ENCODE data around the gene ZNF768. TPM values are rescaled to one million over a fixed set of nuclear protein-coding genes. Genes with fewer than 3 reads are reported as not detected.
"Not testable (repeated sequence)": the region's sequence is repeated elsewhere in the genome, so short reads cannot be mapped to it uniquely, and the experiment has no call there.

ZNF768 gene
- total and polyA plus RNA-seq, 4 donors, result 22.3 to 40.2 (median 26.4) TPM

- H3K36me3 ChIP-seq (ENCODE audit: control insufficient read depth in 1 of 2, insufficient read depth in 2 of 2, low read length in 1 of 2); ATAC-seq (ENCODE audit: low FRiP score); H3K9me3 ChIP-seq (ENCODE audit: control insufficient read depth, low read length); H3K4me3 ChIP-seq (ENCODE audit: low read length in 2 of 2); H3K4me1 ChIP-seq (ENCODE audit: control insufficient read depth in 1 of 2, insufficient read depth in 2 of 2, low read length in 2 of 2); DNase-seq; H3K27me3 ChIP-seq (ENCODE audit: control insufficient read depth in 1 of 2, insufficient read depth in 2 of 2, low read length in 1 of 2); H3K27ac ChIP-seq (ENCODE audit: low read depth in 1 of 2, low read length in 2 of 2): not testable (repeated sequence)
- 92 to 95% methylated on average over 13 of the region's 13 CpGs for WGBS, 2 donors
- intact Hi-C loops (cut with DNase I), result loop anchor here in 1 of 2 donors (10.0 kb wide), 1 partner anchor 48 kb away; the partner anchor contains the start of gene ZNF785
These were observed 10.1 kb upstream of the ZNF768 start for GRCh38 chr16:30536391-30537024.

GRCh38 chr16:30535777-30536190 lies 9.4 kb upstream of the ZNF768 start:
- Histone ChIP-seq H3K9me3 (ENCODE audit: control insufficient read depth, low read length) (no peaks in the 10 kb centered on the region), H3K36me3 (ENCODE audit: control insufficient read depth in 1 of 2, insufficient read depth in 2 of 2, low read length in 1 of 2) (peaks cover 0 to 4% of the 10 kb centered on the region in 2 donors), H3K4me1 (ENCODE audit: control insufficient read depth in 1 of 2, insufficient read depth in 2 of 2, low read length in 2 of 2) (no peaks in the 10 kb centered on the region), H3K27me3 (ENCODE audit: control insufficient read depth in 1 of 2, insufficient read depth in 2 of 2, low read length in 1 of 2) (no peaks in the 10 kb centered on the region), H3K4me3 (ENCODE audit: low read length in 2 of 2) (peak overlapping the region in 1 of 2 donors; percentile 40), H3K27ac (ENCODE audit: low read depth in 1 of 2, low read length in 2 of 2) (no peak overlapping the region)
- intact Hi-C loops (cut with DNase I), result loop anchor here in 1 of 2 donors (10.0 kb wide), 1 partner anchor 49 kb away; the partner anchor contains the start of gene ZNF785
- WGBS, 2 donors, result 22 to 26% methylated on average over 12 of the region's 12 CpGs
- DNase-seq (peak; percentile 85 to 89), ATAC-seq (ENCODE audit: low FRiP score) (peak; percentile 84)

GRCh38 chr16:30535106-30535776 lies 8.9 kb upstream of the ZNF768 start:
- intact Hi-C loops (cut with DNase I), result loop anchor here in 1 of 2 donors (10.0 kb wide), 1 partner anchor 50 kb away; the partner anchor contains the start of gene ZNF785
- Histone ChIP-seq H3K4me1 (ENCODE audit: control insufficient read depth in 1 of 2, insufficient read depth in 2 of 2, low read length in 2 of 2) (no peaks in the 10 kb centered on the region), H3K27me3 (ENCODE audit: control insufficient read depth in 1 of 2, insufficient read depth in 2 of 2, low read length in 1 of 2) (no peaks in the 10 kb centered on the region), H3K36me3 (ENCODE audit: control insufficient read depth in 1 of 2, insufficient read depth in 2 of 2, low read length in 1 of 2) (peaks cover 0 to 4% of the 10 kb centered on the region in 2 donors), H3K27ac (ENCODE audit: low read depth in 1 of 2, low read length in 2 of 2) (peak overlapping the region in 1 of 2 donors; percentile 61), H3K4me3 (ENCODE audit: low read length in 2 of 2) (peak overlapping the region; percentile 40 to 80), H3K9me3 (ENCODE audit: control insufficient read depth, low read length) (no peaks in the 10 kb centered on the region)
- ATAC-seq (ENCODE audit: low FRiP score) (no peak), DNase-seq (no peak)
- 2 to 4% methylated on average over 18 of the region's 18 CpGs for WGBS, 2 donors

- H3K27ac ChIP-seq (ENCODE audit: low read depth in 1 of 2, low read length in 2 of 2), result peak within 1 kb of the TSS in 1 of 2 donors; percentile 84
- ATAC-seq (ENCODE audit: low FRiP score) (peak; percentile 95), DNase-seq (peak; percentile 94 to 97)
- H3K4me1 ChIP-seq (ENCODE audit: control insufficient read depth in 1 of 2, insufficient read depth in 2 of 2, low read length in 2 of 2), result no peaks in the 10 kb centered on the region
- no peaks in the 10 kb centered on the region for H3K27me3 ChIP-seq (ENCODE audit: control insufficient read depth in 1 of 2, insufficient read depth in 2 of 2, low read length in 1 of 2)
- intact Hi-C loops (cut with DNase I), result loop anchor here in 1 of 2 donors (10.0 kb wide), 1 partner anchor 50 kb away; the partner anchor contains the start of gene ZNF785
- peak within 1 kb of the TSS; percentile 40 to 80 for H3K4me3 ChIP-seq (ENCODE audit: low read length in 2 of 2)
- no peaks in the 10 kb centered on the region for H3K9me3 ChIP-seq (ENCODE audit: control insufficient read depth, low read length)
- WGBS, 2 donors, result 0 to 1% methylated on average over 56 to 70 of the region's 70 CpGs
- H3K36me3 ChIP-seq (ENCODE audit: control insufficient read depth in 1 of 2, insufficient read depth in 2 of 2, low read length in 1 of 2), result peaks cover 0 to 4% of the 10 kb centered on the region in 2 donors
These were observed 8.2 kb upstream of the ZNF768 start, which contains the start of gene ZNF747 for GRCh38 chr16:30534368-30535105. Gene ZNF747, minus strand, starts transcription at chr16:30534858. Its CDS starts 179 bp downstream, at chr16:30534679.

GRCh38 chr16:30533748-30534367 lies 7.5 kb upstream of the ZNF768 start:
- no peak for DNase-seq
- intact Hi-C loops (cut with DNase I), result loop anchor here in 1 of 2 donors (10.0 kb wide), 1 partner anchor 51 kb away; the partner anchor contains the start of gene ZNF785

GRCh38 chr16:30533146-30533522 lies 6.8 kb upstream of the ZNF768 start:
- intact Hi-C loops (cut with DNase I), result loop anchor here in 1 of 2 donors (10.0 kb wide), 1 partner anchor 52 kb away; the partner anchor contains the start of gene ZNF785
- Histone ChIP-seq H3K4me1 (ENCODE audit: control insufficient read depth in 1 of 2, insufficient read depth in 2 of 2, low read length in 2 of 2) (no peaks in the 10 kb centered on the region), H3K27me3 (ENCODE audit: control insufficient read depth in 1 of 2, insufficient read depth in 2 of 2, low read length in 1 of 2) (no peaks in the 10 kb centered on the region), H3K4me3 (ENCODE audit: low read length in 2 of 2) (no peak overlapping the region), H3K36me3 (ENCODE audit: control insufficient read depth in 1 of 2, insufficient read depth in 2 of 2, low read length in 1 of 2) (peaks cover 0 to 4% of the 10 kb centered on the region in 2 donors), H3K27ac (ENCODE audit: low read depth in 1 of 2, low read length in 2 of 2) (no peak overlapping the region), H3K9me3 (ENCODE audit: control insufficient read depth, low read length) (no peaks in the 10 kb centered on the region)
- WGBS, 2 donors, result 78 to 82% methylated on average over 11 of the region's 11 CpGs
- DNase-seq (no peak), ATAC-seq (ENCODE audit: low FRiP score) (no peak)

More at GRCh38 chr16:30533748-30534367, 7.5 kb upstream of the ZNF768 start:
- H3K4me3 ChIP-seq (ENCODE audit: low read length in 2 of 2), result peak overlapping the region; percentile 40 to 80
- H3K27ac ChIP-seq (ENCODE audit: low read depth in 1 of 2, low read length in 2 of 2), result peak overlapping the region in 1 of 2 donors; percentile 84
- H3K27me3 ChIP-seq (ENCODE audit: control insufficient read depth in 1 of 2, insufficient read depth in 2 of 2, low read length in 1 of 2), result no peaks in the 10 kb centered on the region
- WGBS, 2 donors, result 15 to 16% methylated on average over 27 to 29 of the region's 29 CpGs
- peak; percentile 16 for ATAC-seq (ENCODE audit: low FRiP score)
- peaks cover 0 to 4% of the 10 kb centered on the region in 2 donors for H3K36me3 ChIP-seq (ENCODE audit: control insufficient read depth in 1 of 2, insufficient read depth in 2 of 2, low read length in 1 of 2)
- H3K4me1 ChIP-seq (ENCODE audit: control insufficient read depth in 1 of 2, insufficient read depth in 2 of 2, low read length in 2 of 2), result no peaks in the 10 kb centered on the region
- no peaks in the 10 kb centered on the region for H3K9me3 ChIP-seq (ENCODE audit: control insufficient read depth, low read length)

GRCh38 chr16:30532285-30533145 lies 6.1 kb upstream of the ZNF768 start:
- no peak overlapping the region for H3K4me3 ChIP-seq (ENCODE audit: low read length in 2 of 2)
- WGBS, 2 donors, result 95 to 96% methylated on average over 57 of the region's 57 CpGs
- intact Hi-C loops (cut with DNase I), result loop anchor here in 1 of 2 donors (10.0 kb wide), 1 partner anchor 52 kb away; the partner anchor contains the start of gene ZNF785
- peaks cover 0 to 4% of the 10 kb centered on the region in 2 donors for H3K36me3 ChIP-seq (ENCODE audit: control insufficient read depth in 1 of 2, insufficient read depth in 2 of 2, low read length in 1 of 2)
- H3K27ac ChIP-seq (ENCODE audit: low read depth in 1 of 2, low read length in 2 of 2), result no peak overlapping the region
- no peaks in the 10 kb centered on the region for H3K4me1 ChIP-seq (ENCODE audit: control insufficient read depth in 1 of 2, insufficient read depth in 2 of 2, low read length in 2 of 2)
- no peak for DNase-seq
- H3K27me3 ChIP-seq (ENCODE audit: control insufficient read depth in 1 of 2, insufficient read depth in 2 of 2, low read length in 1 of 2), result no peaks in the 10 kb centered on the region
- no peak for ATAC-seq (ENCODE audit: low FRiP score)
- H3K9me3 ChIP-seq (ENCODE audit: control insufficient read depth, low read length), result no peaks in the 10 kb centered on the region

Measured in aorta (tissue), 5 donors.